Activated CD4-positive, alpha-beta T cell treated with anti-CD3 and anti-CD28 coated beads for 4 hours (primary cell): ENCODE measurements around the gene DIMT1.
A peak's percentile ranks its signal among the peaks of the same experiment; 100 is the strongest.

Experiments used
- DNase-seq, 2 donors: peaks; one replicate each; pipeline ENCODE4 v3.0.0-alpha.2; 2020

Gene DIMT1

GRCh38 chr5:62403411-62404250, at the start of gene DIMT1:
Gene DIMT1 (minus strand): TSS chr5:62403905. CDS start chr5:62403772, 133 bp downstream.
- peak; percentile 92 for DNase-seq

GRCh38 chr5:62450259-62450658, 46.6 kb upstream of the DIMT1 start:
- no peak for DNase-seq

GRCh38 chr5:62448528-62448927, 44.8 kb upstream of the DIMT1 start:
- DNase-seq = no peak

GRCh38 chr5:62432621-62433064, 28.9 kb upstream of the DIMT1 start:
- DNase-seq = no peak

GRCh38 chr5:62431735-62432620, 28.3 kb upstream of the DIMT1 start:
- no peak for DNase-seq

GRCh38 chr5:62424763-62425162, 21.1 kb upstream of the DIMT1 start:
- DNase-seq = no peak

- no peak for DNase-seq
Measured at GRCh38 chr5:62421414-62421813, 17.7 kb upstream of the DIMT1 start.

- DNase-seq = no peak
Measured at GRCh38 chr5:62419609-62420008, 15.9 kb upstream of the DIMT1 start.

- no peak for DNase-seq
Measured at GRCh38 chr5:62418462-62419076, 14.9 kb upstream of the DIMT1 start.

- no peak for DNase-seq
Measured at GRCh38 chr5:62413711-62414110, 10.0 kb upstream of the DIMT1 start.

GRCh38 chr5:62412549-62413329, 9.0 kb upstream of the DIMT1 start, which contains the start of gene IPO11:
Gene IPO11 (plus strand): TSS chr5:62412763. CDS start chr5:62437280, 24,517 bp downstream.
- DNase-seq = peak; percentile 97 to 98

GRCh38 chr5:62395210-62395950, 8.3 kb downstream of the DIMT1 start:
- no peak for DNase-seq

- DNase-seq = no peak
Measured at GRCh38 chr5:62386824-62387223, 16.9 kb downstream of the DIMT1 start.

GRCh38 chr5:62385816-62386400, 17.8 kb downstream of the DIMT1 start:
- no peak for DNase-seq

- no peak for DNase-seq
Measured at GRCh38 chr5:62385131-62385530, 18.6 kb downstream of the DIMT1 start.

- no peak for DNase-seq
Measured at GRCh38 chr5:62376064-62376463, 27.6 kb downstream of the DIMT1 start.

GRCh38 chr5:62375627-62376026, 28.1 kb downstream of the DIMT1 start:
- no peak for DNase-seq

GRCh38 chr5:62374090-62374489, 29.6 kb downstream of the DIMT1 start:
- no peak for DNase-seq

GRCh38 chr5:62373382-62373781, 30.3 kb downstream of the DIMT1 start:
- no peak for DNase-seq

GRCh38 chr5:62372600-62372999, 31.1 kb downstream of the DIMT1 start:
- no peak for DNase-seq

GRCh38 chr5:62371409-62371808, 32.3 kb downstream of the DIMT1 start:
- no peak for DNase-seq
